HepG2 (cell line): ENCODE data around the gene ACER3. TPM values are rescaled to one million over a fixed set of nuclear protein-coding genes. Genes with fewer than 3 reads are reported as not detected.

Source experiments
- EED ChIP-seq: sonication (generic); formaldehyde crosslinking; IDR thresholded peaks from 2 replicates; pipeline ENCODE4 v1.5.0; 2020; ENCODE audit warnings: mild to moderate bottlenecking, missing genetic modification reagents
- ELF3 ChIP-seq: IDR thresholded peaks from 2 replicates; pipeline ENCODE4 v1.6.1; 2016; ENCODE audit warnings: missing genetic modification reagents, missing compliant biosample characterization
- FOXK2 ChIP-seq: fragments of 450-650 bp; IDR thresholded peaks from 2 replicates; pipeline ENCODE4 v1.6.1; 2016
- GATAD2A ChIP-seq: IDR thresholded peaks from 2 replicates; pipeline ENCODE4 v1.6.1; 2016
- MIXL1 ChIP-seq: IDR thresholded peaks from 2 replicates; pipeline ENCODE4 v1.6.1; 2016
- NR2F1 ChIP-seq, 2 experiments: fragments of 450-650 bp in 1 of 2; formaldehyde crosslinking in 1 of 2; IDR thresholded peaks; 2 replicates each; pipeline versions ENCODE4 v1.5.0 to v1.6.1; 2016 to 2020; ENCODE audit warnings: mild to moderate bottlenecking in 1 of 2, missing compliant biosample characterization in 1 of 2, missing genetic modification reagents in 1 of 2, moderate library complexity in 1 of 2
- PITX1 ChIP-seq: sonication (generic); formaldehyde crosslinking; IDR thresholded peaks from 2 replicates; pipeline ENCODE4 v1.5.1; 2020; ENCODE audit warnings: mild to moderate bottlenecking, missing genetic modification reagents
- STAG1 ChIP-seq: sonication (generic); formaldehyde crosslinking; IDR thresholded peaks from 2 replicates; pipeline ENCODE4 v1.4.0; 2020; ENCODE audit warnings: missing genetic modification reagents
- STAT5B ChIP-seq: sonication (generic); formaldehyde crosslinking; IDR thresholded peaks from 2 replicates; pipeline ENCODE4 v1.4.0; 2020; ENCODE audit warnings: missing genetic modification reagents
- TERF1 ChIP-seq: sonication (generic); formaldehyde crosslinking; IDR thresholded peaks from 2 replicates; pipeline ENCODE4 v1.8.0; 2022; ENCODE audit warnings: mild to moderate bottlenecking, missing genetic modification reagents, moderate library complexity
- THAP9 ChIP-seq: sonication (generic); formaldehyde crosslinking; IDR thresholded peaks from 2 replicates; pipeline ENCODE4; 2020; ENCODE audit warnings: missing genetic modification reagents, mild to moderate bottlenecking, borderline replicate concordance
- USF2 ChIP-seq, 2 experiments: sonication (generic) in 1 of 2; formaldehyde crosslinking in 1 of 2; IDR thresholded peaks; 2 replicates each; pipeline versions ENCODE4 v1.5.1 to v1.6.1; 2011 to 2020; ENCODE audit warnings: borderline replicate concordance in 1 of 2, low read depth in 1 of 2, low read length in 1 of 2, mild to moderate bottlenecking in 1 of 2, missing genetic modification reagents in 1 of 2, moderate library complexity in 1 of 2
- ZEB1 ChIP-seq: IDR thresholded peaks from 2 replicates; pipeline ENCODE4 v1.6.1; 2012; ENCODE audit warnings: mild to moderate bottlenecking, low read depth, inconsistent platforms; ENCODE audit not compliant: insufficient replicate concordance
- polyA plus RNA-seq, 8 experiments: library from polyadenylated mRNA; depleted of rRNA in 3 of 8; stranded (reverse) in 7 of 8; unstranded in 1 of 8; fragments of >200 nt; fragmentation: Illumina TruSeq in 4 of 8; extraction: Trizol in 4 of 8; gene quantifications; 2 replicates each; pipeline versions ENCODE4 v1.2.1 to v1.2.3, GENCODE V29; 2011 to 2016; ENCODE audit warnings: low read depth in 4 of 8, missing spikeins in 1 of 8, mixed read lengths in 1 of 8; ENCODE audit not compliant: insufficient read depth in 1 of 8
- total RNA-seq, 5 experiments: library from RNA; depleted of rRNA; stranded (reverse); fragments of >200 nt; fragmentation: Illumina TruSeq; extraction: Trizol; gene quantifications; 2 replicates each; pipeline ENCODE4 v1.2.3, GENCODE V29; 2016; ENCODE audit warnings: low read depth in 1 of 5

ACER3 gene
- total and polyA plus RNA-seq, 2 of the 13 experiments (the other 11 are each of a cell fraction or from before 2014, with no cell fraction given) = 6.0 to 9.8 TPM

- TF ChIP-seq TERF1 = no peak
- peak; percentile 81 for TF ChIP-seq STAG1
- TF ChIP-seq NR2F1 (CRISPR knock-in tag; IDR thresholded peaks at IDR 0.05) = no peak
- TF ChIP-seq THAP9 (CRISPR knock-in tag) = 0 out of 2 replicates have a peak, but pooled peaks have one; percentile 22
- TF ChIP-seq PITX1 (CRISPR knock-in tag) = no peak
- TF ChIP-seq EED (CRISPR knock-in tag) = no peak
- TF ChIP-seq MIXL1 = 0 out of 2 replicates have a peak, but pooled peaks have one; percentile 15
- TF ChIP-seq ZEB1 = no peak
- TF ChIP-seq GATAD2A (CRISPR knock-in tag) = 0 out of 2 replicates have a peak, but pooled peaks have one; percentile 28
- no peak for TF ChIP-seq USF2 (IDR thresholded peaks at IDR 0.05; ENCODE audit: low read depth, low read length)
- TF ChIP-seq USF2 (CRISPR knock-in tag; IDR thresholded peaks at IDR 0.05; ENCODE audit: borderline replicate concordance) = no peak
- TF ChIP-seq FOXK2 = no peak
- peak; percentile 75 for TF ChIP-seq ELF3 (CRISPR knock-in tag)
- no peak for TF ChIP-seq STAT5B (CRISPR knock-in tag)
Measured at GRCh38 chr11:76919887-76920746, 59.4 kb downstream of the ACER3 start (continued).
